K562 (cell line): ENCODE measurements around the gene PRKAG1. TPM values are rescaled to one million over a fixed set of nuclear protein-coding genes. Genes with fewer than 3 reads are reported as not detected.

Source experiments
- ARID2 ChIP-seq: fragments of 450-650 bp; IDR thresholded peaks from 2 replicates; pipeline ENCODE4 v1.6.1; 2017; ENCODE audit warnings: antibody characterized with exemption, mild to moderate bottlenecking
- CTBP1 ChIP-seq: fragments of 450-650 bp; IDR thresholded peaks from 2 replicates; pipeline ENCODE4 v1.6.1; 2016; ENCODE audit warnings: borderline replicate concordance
- GTF2A2 ChIP-seq: IDR thresholded peaks from 2 replicates; pipeline ENCODE4 v1.6.1; 2016; ENCODE audit warnings: mild to moderate bottlenecking, missing genetic modification characterization, missing compliant biosample characterization
- HMBOX1 ChIP-seq: sonication (generic); IDR thresholded peaks from 2 replicates; pipeline ENCODE4 v1.6.1; 2016
- ILF3 ChIP-seq: fragments of 450-650 bp; IDR thresholded peaks from 2 replicates; pipeline ENCODE4 v1.6.1; 2018; ENCODE audit warnings: antibody characterized with exemption, mild to moderate bottlenecking, moderate library complexity, borderline replicate concordance
- KDM1A ChIP-seq, 2 experiments: fragments of 450-650 bp; IDR thresholded peaks; 2 replicates each; pipeline ENCODE4 v1.6.1; 2016; ENCODE audit warnings: mild to moderate bottlenecking in 2 of 2
- MAFG ChIP-seq: fragments of 450-650 bp; conservative IDR thresholded peaks from 2 replicates; pipeline ENCODE4 v1.6.1; 2016; ENCODE audit warnings: missing genetic modification characterization, missing compliant biosample characterization
- SIN3A ChIP-seq, 2 experiments: fragments of 150-350 bp in 1 of 2; IDR thresholded peaks; 2 replicates each; pipeline ENCODE4 v1.6.1; 2011 to 2016; ENCODE audit warnings: borderline replicate concordance in 2 of 2, low read depth in 2 of 2, low read length in 2 of 2, mild to moderate bottlenecking in 2 of 2, moderate library complexity in 2 of 2; ENCODE audit not compliant: control insufficient read depth in 1 of 2
- STAT6 ChIP-seq: sonication (generic); formaldehyde crosslinking; IDR thresholded peaks from 2 replicates; pipeline ENCODE4 v1.8.1; 2023; ENCODE audit warnings: mild to moderate bottlenecking, missing genetic modification reagents
- TGIF2 ChIP-seq: sonication (generic); formaldehyde crosslinking; IDR thresholded peaks from 2 replicates; pipeline ENCODE4 v1.8.1; 2022; ENCODE audit warnings: mild to moderate bottlenecking, missing genetic modification reagents, moderate library complexity
- YBX1 ChIP-seq: fragments of 450-650 bp; IDR thresholded peaks from 2 replicates; pipeline ENCODE4 v1.7.1; 2016; ENCODE audit warnings: mild to moderate bottlenecking
- ZKSCAN3 ChIP-seq: fragments of 250-450 bp; sonication (Bioruptor Pico); IDR thresholded peaks from 2 replicates; pipeline ENCODE4 v1.4.0; 2020
- ZNF444 ChIP-seq: fragments of 250-450 bp; sonication (Bioruptor Pico); IDR thresholded peaks from 2 replicates; pipeline ENCODE4 v1.4.0; 2020; ENCODE audit warnings: mild to moderate bottlenecking, moderate library complexity
- ZNF696 ChIP-seq: fragments of 250-450 bp; sonication (Bioruptor Pico); conservative IDR thresholded peaks from 2 replicates; pipeline ENCODE4 v1.4.0; 2020; ENCODE audit warnings: mild to moderate bottlenecking, moderate library complexity
- ZNF79 ChIP-seq: fragments of 250-450 bp; sonication (Bioruptor Pico); IDR thresholded peaks from 2 replicates; pipeline ENCODE4 v1.4.0; 2020; ENCODE audit warnings: low read depth, mild to moderate bottlenecking, moderate library complexity
- polyA plus RNA-seq, 8 experiments: library from polyadenylated mRNA; depleted of rRNA in 4 of 8; stranded (reverse) in 5 of 8; unstranded in 3 of 8; fragments of >200 nt; fragmentation: Nextera tagmentation in 2 of 8; fragmentation: Illumina TruSeq in 1 of 8; extraction: Ambion mirVana in 2 of 8; extraction: Trizol in 1 of 8; gene quantifications; 2 replicates each; pipeline versions ENCODE4 v1.2.1 to v1.2.3, GENCODE V29; 2011 to 2014; ENCODE audit warnings: inconsistent platforms in 1 of 8, missing spikeins in 1 of 8
- total RNA-seq, 7 experiments: library from RNA; depleted of rRNA in 6 of 7; stranded (reverse); fragments of >200 nt in 6 of 7; fragmentation: Illumina TruSeq in 2 of 7; extraction: Trizol in 2 of 7; gene quantifications; 2 replicates each; pipeline versions ENCODE4 v1.2.1 to v1.2.3, GENCODE V29; 2011 to 2021; ENCODE audit warnings: low replicate concordance in 1 of 7
- TF ChIP-seq, protein P1 (sequence below): fragments of 450-650 bp; conservative IDR thresholded peaks from 2 replicates; pipeline ENCODE4 v1.6.1; 2016; ENCODE audit warnings: missing genetic modification characterization, low read depth, mild to moderate bottlenecking, missing compliant biosample characterization, moderate library complexity
- TF ChIP-seq, protein P2 (sequence below): fragments of 250-450 bp; sonication (Bioruptor Pico); IDR thresholded peaks from 2 replicates; pipeline ENCODE4 v1.5.0; 2020; ENCODE audit warnings: mild to moderate bottlenecking, borderline replicate concordance

PRKAG1 gene
- total and polyA plus RNA-seq, 9 of the 15 experiments (the other 6 are each of a cell fraction or from before 2014, with no cell fraction given), result 51.1 to 126 (median 79.1) TPM

- TF ChIP-seq ZKSCAN3 (no peak), GTF2A2 (tag) (no peak), ILF3 (no peak), STAT6 (CRISPR knock-in tag) (no peak), ARID2 (no peak), YBX1 (no peak), ZNF444 (CRISPR knock-in tag) (peak; percentile 99), SIN3A (IDR thresholded peaks at IDR 0.05; ENCODE audit: borderline replicate concordance in 2 of 2, control insufficient read depth in 1 of 2, low read depth in 2 of 2, low read length in 2 of 2) (peak in 1 of 2 experiments; percentile 62; a peak in 1 of 4 replicates), CTBP1 (peak; percentile 59), ZNF79 (CRISPR knock-in tag) (no peak), TGIF2 (CRISPR knock-in tag) (0 out of 2 replicates have a peak, but pooled peaks have one; percentile 39), ZNF696 (CRISPR knock-in tag) (no peak), KDM1A (IDR thresholded peaks at IDR 0.05) (peak in 1 of 2 experiments; percentile 98; a peak in 2 of 4 replicates), MAFG (tag) (no peak), HMBOX1 (no peak)
- TF ChIP-seq, protein P1, sequence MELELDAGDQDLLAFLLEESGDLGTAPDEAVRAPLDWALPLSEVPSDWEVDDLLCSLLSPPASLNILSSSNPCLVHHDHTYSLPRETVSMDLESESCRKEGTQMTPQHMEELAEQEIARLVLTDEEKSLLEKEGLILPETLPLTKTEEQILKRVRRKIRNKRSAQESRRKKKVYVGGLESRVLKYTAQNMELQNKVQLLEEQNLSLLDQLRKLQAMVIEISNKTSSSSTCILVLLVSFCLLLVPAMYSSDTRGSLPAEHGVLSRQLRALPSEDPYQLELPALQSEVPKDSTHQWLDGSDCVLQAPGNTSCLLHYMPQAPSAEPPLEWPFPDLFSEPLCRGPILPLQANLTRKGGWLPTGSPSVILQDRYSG (tag), result no peak
- TF ChIP-seq, protein P2, sequence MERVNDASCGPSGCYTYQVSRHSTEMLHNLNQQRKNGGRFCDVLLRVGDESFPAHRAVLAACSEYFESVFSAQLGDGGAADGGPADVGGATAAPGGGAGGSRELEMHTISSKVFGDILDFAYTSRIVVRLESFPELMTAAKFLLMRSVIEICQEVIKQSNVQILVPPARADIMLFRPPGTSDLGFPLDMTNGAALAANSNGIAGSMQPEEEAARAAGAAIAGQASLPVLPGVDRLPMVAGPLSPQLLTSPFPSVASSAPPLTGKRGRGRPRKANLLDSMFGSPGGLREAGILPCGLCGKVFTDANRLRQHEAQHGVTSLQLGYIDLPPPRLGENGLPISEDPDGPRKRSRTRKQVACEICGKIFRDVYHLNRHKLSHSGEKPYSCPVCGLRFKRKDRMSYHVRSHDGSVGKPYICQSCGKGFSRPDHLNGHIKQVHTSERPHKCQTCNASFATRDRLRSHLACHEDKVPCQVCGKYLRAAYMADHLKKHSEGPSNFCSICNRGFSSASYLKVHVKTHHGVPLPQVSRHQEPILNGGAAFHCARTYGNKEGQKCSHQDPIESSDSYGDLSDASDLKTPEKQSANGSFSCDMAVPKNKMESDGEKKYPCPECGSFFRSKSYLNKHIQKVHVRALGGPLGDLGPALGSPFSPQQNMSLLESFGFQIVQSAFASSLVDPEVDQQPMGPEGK (CRISPR knock-in tag), result no peak
Observed at GRCh38 chr12:48956279-48957140, 62.1 kb downstream of the PRKAG1 start (continued).
